ENCODE measurements around the gene SMARCA5. TPM values are rescaled to one million over a fixed set of nuclear protein-coding genes. Genes with fewer than 3 reads are reported as not detected.

Gene SMARCA5
- total RNA-seq, 1 experiment from 2014 or later = 37.4 TPM

DNA sequence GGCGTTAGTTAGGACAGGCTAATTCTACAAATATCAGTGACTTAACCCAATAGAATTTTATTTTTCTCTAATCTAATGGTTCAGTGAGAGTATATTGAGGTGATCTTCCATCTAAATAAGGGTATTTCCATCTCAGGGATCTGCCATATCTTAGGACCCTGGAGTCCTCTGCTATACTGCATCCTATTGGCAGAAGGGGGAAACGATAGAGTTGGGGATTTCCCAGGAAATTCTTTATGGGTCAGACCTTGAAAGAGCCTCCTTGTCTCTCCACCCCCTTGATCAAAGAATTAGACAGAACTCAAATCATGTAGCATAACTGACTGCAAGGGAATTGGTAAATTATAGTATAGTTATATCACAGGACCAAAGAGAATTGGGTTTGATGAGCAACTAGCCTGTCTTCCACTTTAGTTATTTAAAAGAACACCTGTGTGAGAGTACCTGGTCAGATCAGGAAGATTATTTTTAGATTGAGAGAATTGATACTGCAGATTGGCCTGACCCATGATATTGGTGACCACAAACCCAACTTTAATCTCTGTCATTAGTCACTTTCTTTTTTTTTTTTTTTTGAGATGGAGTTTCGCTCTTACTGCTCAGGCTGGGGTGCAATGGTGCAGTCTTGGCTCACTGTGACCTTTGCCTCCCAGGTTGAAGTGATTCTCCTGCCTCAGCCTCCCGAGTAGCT, 25.6 kb downstream of the SMARCA5 start:
- Mint-ChIP-seq H3K4me3 (ENCODE audit: low read depth, unreplicated experiment) (no peak overlapping the region), H3K4me1 (ENCODE audit: low read depth, unreplicated experiment) (no peaks in the 10 kb centered on the region), H3K9me3 (ENCODE audit: low read depth, unreplicated experiment) (no peaks in the 10 kb centered on the region), H3K27ac (ENCODE audit: unreplicated experiment) (no peak overlapping the region), H3K27me3 (ENCODE audit: unreplicated experiment) (no peaks in the 10 kb centered on the region), H3K36me3 (ENCODE audit: insufficient read depth, unreplicated experiment) (peaks cover 41% of the 10 kb centered on the region)
- intact Hi-C loops (cut with micrococcal nuclease; ENCODE audit: unreplicated experiment) = no loop called here
- TF ChIP-seq, protein P1, sequence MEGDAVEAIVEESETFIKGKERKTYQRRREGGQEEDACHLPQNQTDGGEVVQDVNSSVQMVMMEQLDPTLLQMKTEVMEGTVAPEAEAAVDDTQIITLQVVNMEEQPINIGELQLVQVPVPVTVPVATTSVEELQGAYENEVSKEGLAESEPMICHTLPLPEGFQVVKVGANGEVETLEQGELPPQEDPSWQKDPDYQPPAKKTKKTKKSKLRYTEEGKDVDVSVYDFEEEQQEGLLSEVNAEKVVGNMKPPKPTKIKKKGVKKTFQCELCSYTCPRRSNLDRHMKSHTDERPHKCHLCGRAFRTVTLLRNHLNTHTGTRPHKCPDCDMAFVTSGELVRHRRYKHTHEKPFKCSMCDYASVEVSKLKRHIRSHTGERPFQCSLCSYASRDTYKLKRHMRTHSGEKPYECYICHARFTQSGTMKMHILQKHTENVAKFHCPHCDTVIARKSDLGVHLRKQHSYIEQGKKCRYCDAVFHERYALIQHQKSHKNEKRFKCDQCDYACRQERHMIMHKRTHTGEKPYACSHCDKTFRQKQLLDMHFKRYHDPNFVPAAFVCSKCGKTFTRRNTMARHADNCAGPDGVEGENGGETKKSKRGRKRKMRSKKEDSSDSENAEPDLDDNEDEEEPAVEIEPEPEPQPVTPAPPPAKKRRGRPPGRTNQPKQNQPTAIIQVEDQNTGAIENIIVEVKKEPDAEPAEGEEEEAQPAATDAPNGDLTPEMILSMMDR (IDR thresholded peaks at IDR 0.05; ENCODE audit: unreplicated experiment) = no peak
- no TSS peak for BruUV-seq (replicated peaks)
- CTCF ChIA-PET = no interaction called here
- no peak for DNase-seq

DNA sequence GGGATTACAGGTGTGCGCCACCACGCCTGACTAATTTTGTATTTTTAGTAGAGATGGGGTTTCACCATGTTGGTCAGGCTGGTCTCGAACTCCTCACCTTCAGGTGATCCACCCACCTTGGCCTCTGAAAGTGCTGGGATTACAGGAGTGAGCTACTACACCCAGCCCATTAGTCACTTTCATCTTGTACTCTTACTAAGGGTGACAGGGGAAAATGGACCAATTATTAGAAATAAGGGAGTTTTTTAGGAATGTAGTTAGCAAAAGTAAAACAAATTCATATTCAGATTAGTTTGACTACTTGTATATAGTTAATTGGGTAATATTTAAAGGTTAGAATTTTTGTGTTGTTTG, 26.1 kb downstream of the SMARCA5 start:
- Mint-ChIP-seq H3K36me3 (ENCODE audit: insufficient read depth, unreplicated experiment) (peaks cover 41% of the 10 kb centered on the region), H3K4me3 (ENCODE audit: low read depth, unreplicated experiment) (no peak overlapping the region), H3K27ac (ENCODE audit: unreplicated experiment) (no peak overlapping the region), H3K4me1 (ENCODE audit: low read depth, unreplicated experiment) (no peaks in the 10 kb centered on the region), H3K9me3 (ENCODE audit: low read depth, unreplicated experiment) (no peaks in the 10 kb centered on the region), H3K27me3 (ENCODE audit: unreplicated experiment) (no peaks in the 10 kb centered on the region)
- CTCF ChIA-PET = no interaction called here
- DNase-seq = no peak
- TF ChIP-seq, protein P1 (IDR thresholded peaks at IDR 0.05; ENCODE audit: unreplicated experiment) = no peak
- intact Hi-C loops (cut with micrococcal nuclease; ENCODE audit: unreplicated experiment) = no loop called here
- BruUV-seq (replicated peaks) = no TSS peak

- Mint-ChIP-seq H3K27me3 (ENCODE audit: unreplicated experiment) (no peaks in the 10 kb centered on the region), H3K4me1 (ENCODE audit: low read depth, unreplicated experiment) (no peaks in the 10 kb centered on the region), H3K4me3 (ENCODE audit: low read depth, unreplicated experiment) (no peak overlapping the region), H3K9me3 (ENCODE audit: low read depth, unreplicated experiment) (no peaks in the 10 kb centered on the region), H3K36me3 (ENCODE audit: insufficient read depth, unreplicated experiment) (peaks cover 4% of the 10 kb centered on the region), H3K27ac (ENCODE audit: unreplicated experiment) (no peak overlapping the region)
- TF ChIP-seq, protein P1 (IDR thresholded peaks at IDR 0.05; ENCODE audit: unreplicated experiment) = no peak
- CTCF ChIA-PET = interaction anchor here (0.7 kb wide), 1 partner anchor 37 kb away, joined by 3 read pairs; no protein-coding TSS in a partner anchor
- no peak for DNase-seq
- intact Hi-C loops (cut with micrococcal nuclease; ENCODE audit: unreplicated experiment) = no loop called here
- BruUV-seq (replicated peaks) = no TSS peak
These were observed 36.4 kb downstream of the SMARCA5 start for GRCh38 chr4:143549928-143550327.

- DNase-seq = no peak
- Mint-ChIP-seq H3K9me3 (ENCODE audit: low read depth, unreplicated experiment) (no peaks in the 10 kb centered on the region), H3K4me3 (ENCODE audit: low read depth, unreplicated experiment) (no peak overlapping the region), H3K4me1 (ENCODE audit: low read depth, unreplicated experiment) (no peaks in the 10 kb centered on the region), H3K27me3 (ENCODE audit: unreplicated experiment) (no peaks in the 10 kb centered on the region), H3K36me3 (ENCODE audit: insufficient read depth, unreplicated experiment) (peaks cover 9% of the 10 kb centered on the region), H3K27ac (ENCODE audit: unreplicated experiment) (no peak overlapping the region)
- TF ChIP-seq, protein P1 (IDR thresholded peaks at IDR 0.05; ENCODE audit: unreplicated experiment) = no peak
- BruUV-seq (replicated peaks) = no TSS peak
- intact Hi-C loops (cut with micrococcal nuclease; ENCODE audit: unreplicated experiment) = loop anchor here (5.0 kb wide), 2 partner anchors 352 to 737 kb away; partner anchors contain the start of gene GYPE
- CTCF ChIA-PET = no interaction called here
These were observed 41.5 kb downstream of the SMARCA5 start for GRCh38 chr4:143554728-143555597.
